Activated CD4-positive, alpha-beta T cell treated with anti-CD3 and anti-CD28 coated beads, Interleukin-2, amount 50 U/mL, for 1 hour (primary cell): ENCODE measurements around the gene NLRP5.
"Not testable (repeated sequence)": the region's sequence is repeated elsewhere in the genome, so short reads cannot be mapped to it uniquely, and the experiment has no call there.

Experiments used
- DNase-seq: peaks from one replicate; pipeline ENCODE4 v3.0.0-alpha.2; 2020

The NLRP5 gene

GRCh38 chr19:56099638-56100539 lies 113.3 kb downstream of the NLRP5 start:
- no peak for DNase-seq

DNA sequence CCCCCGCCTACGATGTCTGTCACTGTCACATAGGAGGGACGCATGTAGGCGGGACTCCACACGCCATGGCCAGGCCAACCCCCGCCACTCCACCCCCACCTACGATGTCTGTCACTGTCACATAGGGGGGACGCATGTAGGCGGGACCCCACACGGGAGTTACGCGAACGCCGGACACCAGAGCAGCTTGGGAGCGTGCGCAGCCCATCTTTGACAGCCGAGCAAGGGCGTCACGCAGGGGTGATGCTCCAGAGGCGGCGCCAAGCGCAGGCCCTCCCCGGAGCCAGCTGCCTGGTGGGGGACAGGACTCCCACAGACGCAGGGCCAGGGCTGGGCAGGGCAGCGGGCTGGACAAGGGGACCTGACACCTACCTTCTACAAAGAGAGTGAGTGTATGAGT lies 114.5 kb downstream of the NLRP5 start:
- DNase-seq: no peak

DNA sequence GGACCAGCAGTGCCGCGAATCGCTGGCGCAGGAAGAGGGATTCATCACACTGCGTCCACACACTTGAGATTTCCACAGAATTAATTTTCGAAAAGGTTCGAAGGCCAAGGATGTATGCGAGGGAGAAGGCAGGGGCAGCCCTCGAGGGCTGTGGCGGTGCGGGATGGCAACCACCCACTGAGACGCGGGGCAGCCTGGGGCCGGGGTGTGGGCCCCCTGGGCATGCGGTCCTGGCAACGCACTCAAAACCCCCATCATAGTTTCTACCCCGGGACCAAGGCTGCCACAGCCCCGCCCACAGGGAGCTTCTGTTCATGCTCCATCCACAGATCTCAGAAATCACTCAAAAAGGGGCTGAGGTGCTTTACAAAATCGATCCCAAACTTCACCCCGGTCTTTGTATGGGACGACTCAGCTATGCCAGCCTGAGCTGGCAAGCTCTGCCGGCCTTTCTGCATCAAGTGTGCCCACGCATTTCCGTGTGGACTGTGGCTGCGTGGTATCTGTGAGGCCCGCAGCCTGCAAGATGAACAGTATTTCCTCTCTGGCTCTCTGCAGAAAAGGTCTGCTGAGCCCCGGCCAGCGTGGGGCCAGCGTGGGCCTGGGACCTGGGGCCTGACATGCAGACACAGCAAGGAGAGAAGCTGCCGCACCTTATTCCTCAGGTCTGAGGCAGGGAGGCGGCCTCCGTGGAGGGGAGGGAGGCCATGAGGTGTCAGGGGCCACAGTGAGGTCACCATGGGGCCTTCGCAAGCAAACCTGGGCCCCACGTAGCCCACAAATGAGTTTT lies 115.4 kb downstream of the NLRP5 start:
- DNase-seq: no peak

- no peak for DNase-seq
Measured at GRCh38 chr19:56103027-56103614, 116.5 kb downstream of the NLRP5 start.

GRCh38 chr19:56104423-56104822 lies 117.8 kb downstream of the NLRP5 start:
- DNase-seq: no peak

GRCh38 chr19:56105090-56105701 lies 118.6 kb downstream of the NLRP5 start:
- DNase-seq: peak; percentile 61

DNA sequence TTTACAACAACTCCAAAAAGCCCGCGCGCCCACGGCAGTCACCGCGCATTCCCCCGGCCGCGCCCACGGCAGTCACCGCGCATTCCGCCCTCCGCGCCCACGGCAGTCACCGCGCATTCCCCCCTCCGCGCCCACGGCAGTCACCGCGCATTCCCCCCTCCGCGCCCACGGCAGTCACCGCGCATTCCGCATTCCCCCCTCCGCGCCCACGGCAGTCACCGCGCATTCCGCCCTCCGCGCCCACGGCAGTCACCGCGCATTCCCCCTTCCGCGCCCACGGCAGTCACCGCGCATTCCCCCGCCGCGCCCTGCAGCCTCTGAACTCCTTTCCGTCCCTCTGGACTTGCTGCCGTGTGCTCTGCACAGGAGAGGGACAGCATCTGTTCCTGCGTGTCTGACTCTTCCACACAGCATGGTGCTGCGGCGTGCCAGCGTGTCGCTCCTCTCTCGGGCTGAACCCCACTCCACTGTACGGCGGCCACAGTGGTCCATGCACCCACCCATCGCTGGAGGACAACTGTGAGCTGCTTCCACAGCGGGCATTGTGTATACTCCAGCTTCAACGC lies 119.3 kb downstream of the NLRP5 start:
- not testable (repeated sequence) for DNase-seq

GRCh38 chr19:56106397-56106849 lies 119.8 kb downstream of the NLRP5 start:
- DNase-seq: no peak

DNA sequence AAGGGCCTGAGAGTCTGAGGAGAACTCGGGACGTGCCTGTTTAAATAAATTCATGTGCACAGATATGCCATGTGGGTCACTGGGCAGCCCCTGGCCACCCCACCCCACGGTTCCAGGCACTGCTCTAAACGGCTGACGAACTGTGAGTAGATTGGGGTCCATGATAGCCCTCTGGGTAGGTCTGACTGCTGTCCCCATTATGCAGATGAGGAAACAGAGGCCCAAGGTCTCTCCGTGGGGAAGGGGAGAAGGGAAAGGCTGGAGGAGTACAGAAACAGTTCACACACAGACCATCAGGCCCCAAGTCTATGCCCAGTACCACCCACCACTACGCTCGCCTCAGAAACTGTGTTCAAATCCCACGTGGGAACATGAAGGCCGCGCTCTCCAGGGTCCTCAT lies 120.4 kb downstream of the NLRP5 start:
- no peak for DNase-seq

DNA sequence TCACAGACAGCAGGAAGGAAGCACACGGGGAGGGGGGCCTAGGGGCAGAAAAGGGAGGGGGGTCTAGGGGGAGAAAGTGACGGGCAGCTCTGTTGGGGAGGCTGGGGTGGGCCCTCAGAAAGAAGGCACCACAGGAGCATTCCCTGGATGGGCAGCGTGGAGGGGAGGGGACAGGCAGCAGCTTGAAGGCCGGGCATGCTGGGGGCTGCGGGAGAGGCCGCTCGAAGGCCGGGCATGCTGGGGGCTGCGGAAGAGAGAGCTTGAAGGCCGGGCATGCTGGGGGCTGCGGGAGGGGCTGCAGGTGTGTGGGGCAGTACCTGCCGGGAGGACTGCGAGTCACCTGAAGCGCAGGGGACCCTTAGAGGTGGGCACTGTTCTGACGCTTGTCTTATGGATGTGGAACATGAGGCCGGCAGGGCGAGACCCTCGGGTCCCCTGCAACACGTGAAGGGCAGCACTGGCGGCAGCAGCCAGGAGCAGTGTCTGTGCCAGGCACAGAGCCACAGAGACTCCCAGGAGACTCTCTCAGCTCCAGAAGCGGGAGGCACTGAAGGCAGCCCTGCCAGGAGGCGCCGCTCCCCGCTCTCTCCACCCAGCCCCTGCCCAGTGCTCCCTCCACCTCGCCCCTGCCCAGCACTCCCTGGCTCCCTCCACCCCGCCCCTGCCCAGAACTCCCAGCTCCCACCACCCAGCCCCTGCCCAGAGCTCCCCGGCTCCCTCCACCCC lies 121.2 kb downstream of the NLRP5 start:
- no peak for DNase-seq

DNA sequence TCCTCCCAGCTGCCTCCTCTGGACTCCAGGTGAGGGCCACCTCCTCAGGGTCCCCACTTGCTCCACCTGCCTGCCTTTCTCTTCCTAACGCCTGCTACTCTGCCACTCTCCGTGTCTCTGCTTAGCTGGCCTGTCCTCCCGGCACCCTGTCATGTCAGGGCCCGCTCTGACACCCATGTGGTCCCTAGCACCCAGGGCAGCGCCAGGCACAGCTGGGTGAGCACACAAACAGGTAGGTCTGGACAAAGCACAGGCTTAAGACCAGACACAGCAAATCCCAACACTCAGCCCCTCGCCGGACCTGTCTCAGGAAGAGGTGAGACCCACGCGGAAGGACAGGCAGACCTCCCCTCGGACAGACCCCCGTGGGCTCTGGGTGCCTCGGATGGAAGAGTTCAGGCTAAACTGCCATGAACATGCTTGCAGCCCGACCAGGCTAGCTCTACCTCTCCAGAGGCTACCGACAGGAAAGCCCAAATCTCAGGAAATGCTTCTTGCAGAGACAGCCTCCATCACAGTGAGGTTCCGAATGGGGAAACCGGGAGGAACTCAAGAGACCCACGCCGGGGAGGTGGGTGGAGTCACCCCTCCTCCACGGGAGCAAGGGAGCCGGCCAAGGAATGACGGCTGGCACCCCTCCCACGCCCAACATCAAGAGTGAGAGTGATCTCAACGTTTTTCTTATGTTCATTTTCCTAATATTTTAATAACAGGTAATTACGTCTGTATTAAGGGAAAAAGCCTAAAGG lies 122.0 kb downstream of the NLRP5 start:
- no peak for DNase-seq

GRCh38 chr19:56109226-56109625 lies 122.7 kb downstream of the NLRP5 start:
- DNase-seq: no peak

GRCh38 chr19:56110515-56111448 lies 124.2 kb downstream of the NLRP5 start:
- DNase-seq: no peak
